Activated CD8-positive, alpha-beta memory T cell treated with anti-CD3 and anti-CD28 coated beads, Interleukin-2, amount 50 U/mL, for 4 hours (primary cell): ENCODE results near the gene FLT1.

ENCODE experiments used
- DNase-seq: peaks from one replicate; pipeline ENCODE4 v3.0.0-alpha.2; 2020

The FLT1 gene

GRCh38 chr13:28483313-28483931, 11.5 kb downstream of the FLT1 start:
- no peak for DNase-seq

GRCh38 chr13:28479005-28479404, 15.9 kb downstream of the FLT1 start:
- no peak for DNase-seq

DNA sequence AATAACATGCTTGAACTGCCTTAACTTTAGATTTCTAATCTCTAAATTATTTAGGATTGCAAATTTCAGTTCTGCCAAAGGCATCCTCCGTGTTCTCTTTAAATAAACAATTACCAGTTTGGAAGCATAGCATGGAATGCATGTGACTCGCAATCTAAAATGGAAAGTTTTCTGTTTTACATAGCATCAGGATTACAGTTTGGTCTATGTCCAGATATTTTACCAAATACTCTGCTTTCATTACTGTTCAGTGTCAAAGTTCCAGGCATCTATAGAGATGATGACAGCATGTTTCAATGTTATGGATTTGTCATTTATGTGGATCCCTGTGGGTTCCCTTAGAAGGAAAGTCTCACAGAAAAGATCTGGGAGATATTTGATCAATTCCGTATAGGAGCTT, 16.8 kb downstream of the FLT1 start:
- no peak for DNase-seq

DNA sequence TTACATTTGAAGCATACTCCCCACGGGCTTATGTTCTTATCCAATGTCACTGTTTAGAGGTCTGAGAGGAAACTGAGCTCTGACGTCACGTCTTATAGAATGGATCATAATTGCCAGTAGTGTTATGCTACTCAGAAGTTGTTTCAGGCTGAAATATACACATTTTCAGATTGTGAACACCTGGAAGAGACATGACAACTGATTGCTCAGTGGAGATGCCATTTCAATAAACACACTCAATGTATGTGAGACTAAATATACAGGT, 17.3 kb downstream of the FLT1 start:
- DNase-seq = no peak

GRCh38 chr13:28476919-28477708, 17.8 kb downstream of the FLT1 start:
- DNase-seq = no peak

DNA sequence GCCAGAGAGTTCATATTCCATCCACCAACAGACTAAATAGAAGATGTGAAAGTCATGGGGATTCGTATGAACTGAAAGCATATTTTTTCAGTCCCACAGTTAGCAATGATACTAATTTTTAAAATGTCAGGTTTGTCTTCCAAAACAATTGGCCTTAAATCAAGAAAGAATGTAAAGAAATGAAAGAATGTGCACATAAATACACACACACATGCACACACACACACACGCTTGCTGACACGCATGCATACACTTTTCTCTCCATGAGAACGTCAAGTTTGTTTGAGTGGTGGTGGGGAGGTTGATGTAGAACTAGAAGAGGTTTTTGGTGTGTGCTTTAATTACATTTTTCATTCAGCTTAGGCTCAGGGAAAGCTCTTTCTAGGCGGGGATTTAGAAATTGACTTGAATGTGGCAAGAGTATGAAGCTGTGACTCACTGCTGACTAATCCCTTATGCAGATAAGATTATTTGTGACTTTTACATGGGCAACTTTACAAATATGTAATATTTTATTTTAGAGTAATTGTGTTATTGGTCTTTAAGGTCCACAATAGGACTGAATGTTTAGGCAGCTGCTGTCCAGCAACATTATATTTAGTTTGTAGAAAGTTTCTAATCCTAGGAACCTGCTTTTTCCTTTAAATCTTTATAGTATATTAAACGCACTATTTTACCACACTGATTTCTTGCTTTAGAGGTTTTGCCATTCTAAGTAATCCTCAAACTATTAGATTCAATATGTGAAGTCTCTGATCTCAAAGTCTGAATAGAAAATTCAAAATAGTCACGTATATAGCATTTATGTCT, 18.8 kb downstream of the FLT1 start:
- DNase-seq = no peak

DNA sequence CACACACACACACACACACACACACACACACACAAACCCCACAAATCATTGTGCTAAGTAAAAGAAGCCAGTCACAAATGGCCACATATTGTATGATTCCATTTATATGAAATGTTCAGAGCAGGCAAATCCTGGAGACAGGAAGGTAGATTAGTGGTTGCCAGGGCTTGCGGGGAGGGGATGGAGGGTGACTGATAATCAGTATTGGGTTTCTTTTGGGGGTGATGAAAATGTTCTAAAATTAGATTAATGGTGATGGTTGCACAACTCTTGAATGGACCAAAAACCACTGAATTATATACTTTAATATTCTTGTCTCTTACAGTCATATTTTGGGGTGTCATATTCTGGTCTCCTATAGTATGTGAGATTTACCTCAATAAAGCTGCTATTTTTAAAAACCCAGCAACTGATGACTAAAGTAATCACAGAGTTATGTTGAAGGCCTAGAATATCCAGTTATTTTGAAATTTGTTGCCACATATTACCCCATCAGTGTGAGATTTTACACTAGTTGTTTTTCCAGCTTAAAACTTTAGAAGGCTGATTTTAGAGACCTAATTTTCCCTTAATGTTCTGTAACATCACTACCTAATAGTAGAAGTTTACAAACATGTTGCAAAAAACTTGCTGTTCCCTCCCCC, 20.3 kb downstream of the FLT1 start:
- no peak for DNase-seq

- DNase-seq = no peak
These were observed 21.9 kb downstream of the FLT1 start for GRCh38 chr13:28473044-28473443.

DNA sequence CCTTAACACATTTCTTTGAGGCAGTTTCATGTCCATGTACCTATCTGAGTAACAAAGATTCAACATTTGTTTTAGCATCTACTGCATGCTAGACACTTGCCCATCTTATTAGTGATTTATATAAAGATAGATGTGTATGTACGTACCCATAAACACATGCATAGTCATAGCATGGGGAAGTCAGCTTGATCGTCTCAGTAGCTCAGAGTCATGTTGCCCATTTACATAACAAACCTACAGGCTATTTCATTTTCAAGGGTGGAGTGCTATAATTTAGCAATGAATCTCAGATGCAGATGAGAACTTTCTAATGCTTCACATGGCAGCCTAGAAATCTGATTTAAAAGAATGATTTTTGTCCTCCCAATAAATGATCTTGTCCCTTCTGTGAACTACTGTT, 23.5 kb downstream of the FLT1 start:
- DNase-seq = no peak

DNA sequence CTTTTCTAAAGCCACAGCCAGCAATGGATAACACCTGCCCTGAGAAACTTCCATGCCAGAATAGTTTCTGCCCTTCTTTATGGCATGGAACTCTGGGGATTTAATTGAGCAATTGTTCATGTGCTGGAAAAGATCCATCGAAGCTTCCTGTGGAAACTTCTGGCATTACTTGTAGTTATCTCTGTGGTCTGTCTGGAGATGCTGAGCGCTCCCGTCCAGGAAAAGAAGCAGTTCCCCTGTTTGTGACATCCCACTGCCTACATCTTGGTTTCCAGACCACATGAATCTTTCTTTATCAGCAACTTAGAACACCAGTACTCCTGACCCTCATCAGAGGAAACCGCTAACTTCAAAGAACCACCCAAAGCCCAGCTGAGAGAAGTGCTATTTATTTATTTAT, 24.6 kb downstream of the FLT1 start:
- DNase-seq = no peak

- no peak for DNase-seq
These were observed 25.6 kb downstream of the FLT1 start for GRCh38 chr13:28469316-28469715.

GRCh38 chr13:28468023-28468915, 26.7 kb downstream of the FLT1 start:
- no peak for DNase-seq

- DNase-seq = no peak
These were observed 27.9 kb downstream of the FLT1 start for GRCh38 chr13:28467034-28467433.

DNA sequence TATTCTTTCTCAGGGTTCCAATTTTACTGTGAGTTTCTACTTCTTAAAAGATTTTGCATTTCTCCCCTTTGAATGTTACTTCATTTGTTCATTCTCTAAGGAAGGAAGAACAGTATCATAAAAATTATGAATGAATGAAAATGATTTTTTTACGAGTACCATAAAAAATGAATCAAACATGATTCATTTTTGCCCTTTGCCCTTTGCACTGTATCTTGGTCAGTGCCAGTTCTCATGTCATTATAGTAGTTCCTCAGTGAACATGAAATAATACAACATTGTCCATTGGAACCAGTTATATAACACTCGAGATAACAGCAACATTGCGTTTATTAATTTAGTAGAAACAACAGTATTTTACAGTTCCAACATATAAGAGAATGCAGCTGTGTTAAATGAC, 28.8 kb downstream of the FLT1 start:
- no peak for DNase-seq

DNA sequence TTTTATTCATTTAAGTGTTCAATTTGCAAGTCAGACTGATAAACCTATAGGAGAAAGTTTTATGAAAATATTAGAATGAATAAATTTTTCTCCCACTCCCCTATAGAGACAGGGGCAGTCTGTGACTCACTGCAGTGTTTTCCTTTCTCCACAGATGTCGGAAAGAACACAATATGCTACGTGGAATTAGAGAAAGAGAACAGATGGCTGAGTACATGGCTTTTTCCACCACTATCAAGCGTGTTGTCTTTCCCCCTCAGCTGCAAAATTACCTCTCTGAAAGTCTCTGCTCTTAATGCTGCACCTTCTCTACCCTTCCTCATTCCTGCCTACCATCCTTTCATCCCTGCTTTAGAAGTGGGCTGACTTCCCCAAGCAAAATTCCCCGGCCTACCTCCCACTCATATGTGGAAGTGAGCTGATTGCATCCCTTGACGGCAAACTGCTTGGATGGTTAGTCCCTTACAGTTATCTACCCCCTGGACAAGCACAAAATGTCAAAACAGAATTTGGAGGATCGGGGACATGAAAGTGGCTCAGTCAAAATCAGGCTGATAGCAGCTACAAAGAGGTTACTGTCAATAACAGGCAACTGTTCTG, 30.0 kb downstream of the FLT1 start:
- no peak for DNase-seq

DNA sequence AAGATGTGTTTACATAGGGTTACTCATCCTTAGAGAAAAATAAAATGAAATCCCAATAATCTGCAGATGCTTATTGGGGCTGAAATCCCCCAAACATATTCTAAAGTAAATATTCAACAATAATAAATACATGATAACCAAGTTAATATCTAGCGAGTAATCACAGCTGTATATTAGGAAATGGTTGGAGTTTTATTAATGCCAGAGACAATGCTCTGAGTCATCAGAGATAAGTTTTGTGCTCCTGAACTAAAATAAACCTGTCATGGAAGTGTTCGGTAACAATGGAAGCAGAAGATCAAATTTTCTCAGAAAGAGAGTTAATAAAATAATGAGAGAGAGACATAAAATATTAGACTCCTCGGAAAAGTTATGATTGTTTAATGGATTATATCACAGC, 31.4 kb downstream of the FLT1 start:
- DNase-seq = no peak

GRCh38 chr13:28459911-28460310, 35.0 kb downstream of the FLT1 start:
- no peak for DNase-seq

DNA sequence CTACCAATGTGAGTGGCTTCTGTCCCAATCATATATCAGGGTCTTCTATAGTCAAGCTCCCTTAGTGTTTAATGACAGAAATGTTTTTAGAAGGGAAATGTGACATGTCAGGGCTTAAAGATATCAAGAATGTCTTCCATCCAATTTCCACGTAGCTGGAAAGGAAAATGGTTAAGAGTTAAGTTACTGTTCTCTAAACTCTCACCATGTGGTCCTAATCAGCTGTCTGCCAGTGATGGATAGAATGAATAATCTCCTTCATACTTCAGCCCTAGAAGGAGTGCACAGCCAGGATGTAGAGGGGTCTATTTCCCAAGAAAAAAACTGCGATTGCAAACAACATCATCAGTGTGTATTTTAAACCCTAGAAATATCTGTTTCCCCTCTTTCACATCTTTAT, 36.3 kb downstream of the FLT1 start:
- DNase-seq = no peak

DNA sequence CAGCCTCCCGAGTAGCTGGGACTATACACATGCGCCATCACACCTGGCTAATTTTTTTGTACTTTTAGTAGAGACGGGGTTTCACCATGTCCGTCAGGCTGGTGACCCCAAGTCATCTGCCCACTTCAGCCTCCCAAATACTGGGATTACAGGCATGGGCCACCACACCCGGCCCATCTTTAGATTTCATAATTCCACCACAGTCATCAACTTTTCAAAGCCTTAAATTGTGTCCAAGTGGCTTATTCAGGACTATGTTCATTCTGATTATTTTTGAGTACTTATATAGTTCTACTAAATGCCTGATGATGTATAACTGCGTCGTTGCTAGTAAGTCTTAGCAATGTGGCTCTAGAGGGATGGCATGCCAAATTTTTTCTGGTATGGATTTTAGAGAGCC, 36.9 kb downstream of the FLT1 start:
- no peak for DNase-seq

DNA sequence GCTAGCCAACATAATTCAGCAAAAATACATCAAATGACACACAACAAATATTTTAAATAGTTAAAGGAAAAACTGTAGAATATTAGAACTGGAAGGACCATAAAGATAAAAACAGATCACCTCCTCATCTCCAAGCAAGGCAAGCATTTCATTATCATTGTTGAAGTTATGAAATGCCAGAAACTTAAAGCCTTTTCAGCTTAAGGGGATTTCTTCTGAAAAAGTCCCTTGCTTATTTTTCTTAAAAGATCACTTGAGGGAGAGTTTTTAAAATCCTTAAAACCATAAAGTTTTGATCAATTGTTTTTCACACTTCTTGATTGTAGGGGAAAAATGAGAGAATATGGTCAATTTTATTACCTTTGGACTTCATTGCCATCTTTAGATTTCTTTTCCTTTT, 37.4 kb downstream of the FLT1 start:
- no peak for DNase-seq

GRCh38 chr13:28455580-28456194, 39.2 kb downstream of the FLT1 start:
- DNase-seq = no peak

- DNase-seq = no peak
These were observed 42.2 kb downstream of the FLT1 start for GRCh38 chr13:28452755-28453154.
